SK-N-SH (cell line): ENCODE data around the gene ST7. TPM values are rescaled to one million over a fixed set of nuclear protein-coding genes. Genes with fewer than 3 reads are reported as not detected.

ENCODE experiments used
- CTCF ChIA-PET: fragments of 300-600, 350-600 bp; formaldehyde crosslinking; extraction: SDS; loops from one replicate; lab custom pipeline; 2021; lab: Yijun Ruan, JAX
- POLR2A ChIA-PET: fragments of 350-600 bp; sonication (Branson Sonifier 250); formaldehyde crosslinking; extraction: SDS; loops from one replicate; lab custom pipeline; 2020; ENCODE audit warnings: antibody characterized with exemption, inconsistent platforms; lab: Yijun Ruan, JAX
- DNase-seq: peaks from one replicate; pipeline ENCODE4 v3.0.0; 2012
- H2AFZ ChIP-seq: fragments of 200-600 bp; sonication (generic); 2 replicates; pipeline ENCODE4 v1.8.1; 2016; ENCODE audit warnings: antibody characterized with exemption, mild to moderate bottlenecking, low read depth
- H3F3A ChIP-seq: fragments of 200-600 bp; sonication (generic); replicated peaks from 2 replicates; pipeline ENCODE3; 2016; ENCODE audit warnings: antibody characterized with exemption, mild to moderate bottlenecking; ENCODE audit not compliant: insufficient read depth
- H3K27ac ChIP-seq, 2 experiments: fragments of 200-500 bp in 1 of 2; fragments of 200-600 bp in 1 of 2; sonication (Bioruptor generic) in 1 of 2; sonication (generic), shearing (Covaris generic) in 1 of 2; 2 replicates each; pipeline versions ENCODE4 v1.5.1 to v1.6.1; 2014 to 2016; ENCODE audit warnings: low read depth in 2 of 2, inconsistent platforms in 1 of 2, low read length in 1 of 2, mild to moderate bottlenecking in 1 of 2, mixed read lengths in 1 of 2
- H3K27me3 ChIP-seq: fragments of 200-600 bp; sonication (generic), shearing (Covaris generic); 2 replicates; pipeline ENCODE4 v1.6.1; 2016; ENCODE audit warnings: mixed run types; ENCODE audit not compliant: insufficient read depth
- H3K36me3 ChIP-seq, 2 experiments: fragments of 200-500 bp in 1 of 2; fragments of 200-600 bp in 1 of 2; sonication (Bioruptor generic) in 1 of 2; sonication (generic) in 1 of 2; replicated peaks in 1 of 2; 2 replicates each; pipeline versions ENCODE3 to v1.5.1; 2014 to 2016; ENCODE audit warnings: low read length in 1 of 2, mild to moderate bottlenecking in 1 of 2; ENCODE audit not compliant: insufficient read depth in 2 of 2, control insufficient read depth in 1 of 2
- H3K4me1 ChIP-seq, 2 experiments: fragments of 200-500 bp in 1 of 2; fragments of 200-600 bp in 1 of 2; sonication (Bioruptor generic) in 1 of 2; sonication (generic), shearing (Covaris generic) in 1 of 2; 2 replicates each; pipeline versions ENCODE4 v1.5.1 to v1.6.1; 2014 to 2016; ENCODE audit warnings: low read depth in 1 of 2, low read length in 1 of 2, mixed run types in 1 of 2; ENCODE audit not compliant: insufficient read depth in 2 of 2, control insufficient read depth in 1 of 2
- H3K4me2 ChIP-seq: fragments of 200-600 bp; sonication (generic), shearing (Covaris generic); 2 replicates; pipeline ENCODE4 v1.6.1; 2017; ENCODE audit warnings: mixed run types
- H3K4me3 ChIP-seq, 2 experiments: fragments of 200-500 bp in 1 of 2; fragments of 200-600 bp in 1 of 2; sonication (Bioruptor generic) in 1 of 2; sonication (generic), shearing (Covaris generic) in 1 of 2; 2 replicates each; pipeline versions ENCODE4 v1.5.1 to v1.8.1; 2014 to 2016; ENCODE audit warnings: low read depth in 2 of 2, inconsistent platforms in 1 of 2, low read length in 1 of 2, mild to moderate bottlenecking in 1 of 2, mixed read lengths in 1 of 2, moderate library complexity in 1 of 2
- H3K79me2 ChIP-seq: fragments of 200-600 bp; sonication (generic); 2 replicates; pipeline ENCODE4 v1.8.1; 2017; ENCODE audit warnings: mild to moderate bottlenecking; ENCODE audit not compliant: insufficient read depth
- H3K9ac ChIP-seq: fragments of 200-600 bp; sonication (generic); 2 replicates; pipeline ENCODE4 v1.6.1; 2017; ENCODE audit warnings: mixed run types
- H3K9me2 ChIP-seq: fragments of 200-600 bp; sonication (generic); 2 replicates; pipeline ENCODE4 v1.6.1; 2017; ENCODE audit warnings: mixed run types
- H3K9me3 ChIP-seq: fragments of 200-600 bp; sonication (generic); 2 replicates; pipeline ENCODE4 v1.6.1; 2017; ENCODE audit warnings: mixed run types, mild to moderate bottlenecking, moderate library complexity
- H4K20me1 ChIP-seq: fragments of 200-600 bp; sonication (generic); 2 replicates; pipeline ENCODE4 v1.6.1; 2017; ENCODE audit warnings: mild to moderate bottlenecking, mixed run types; ENCODE audit not compliant: insufficient read depth
- CHD2 ChIP-seq: fragments of 150-350 bp; IDR thresholded peaks from 2 replicates; pipeline ENCODE4 v1.6.1; 2018; ENCODE audit warnings: low read length; ENCODE audit not compliant: partially characterized antibody
- EP300 ChIP-seq, 2 experiments: IDR thresholded peaks; 2 replicates each; pipeline versions ENCODE4 v1.4.0 to v1.6.1; 2012; ENCODE audit warnings: borderline replicate concordance in 1 of 2, low read depth in 1 of 2, low read length in 1 of 2
- FOSL2 ChIP-seq: IDR thresholded peaks from 2 replicates; pipeline ENCODE4 v1.4.0; 2012; ENCODE audit warnings: low read depth, mild to moderate bottlenecking, moderate library complexity, borderline replicate concordance
- FOXJ3 ChIP-seq: sonication (generic); formaldehyde crosslinking; IDR thresholded peaks from 2 replicates; pipeline ENCODE4 v1.5.1; 2020; ENCODE audit warnings: mild to moderate bottlenecking, missing genetic modification reagents
- GATA2 ChIP-seq: sonication (generic); formaldehyde crosslinking; IDR thresholded peaks from 2 replicates; pipeline ENCODE4 v1.5.0; 2020; ENCODE audit warnings: mild to moderate bottlenecking, missing genetic modification reagents
- MXI1 ChIP-seq: IDR thresholded peaks from 2 replicates; pipeline ENCODE4 v1.6.1; 2012; ENCODE audit warnings: mild to moderate bottlenecking, low read depth, low read length, improper control_type of control experiment
- POLR2AphosphoS5 ChIP-seq: IDR thresholded peaks from 2 replicates; pipeline ENCODE4 v1.6.1; 2012; ENCODE audit warnings: low read depth, low read length
- RAD21 ChIP-seq: IDR thresholded peaks from 2 replicates; pipeline ENCODE4 v1.6.1; 2012; ENCODE audit warnings: mild to moderate bottlenecking, low read length
- RCOR1 ChIP-seq: fragments of 150-350 bp; IDR thresholded peaks from 2 replicates; pipeline ENCODE4 v1.6.1; 2017; ENCODE audit warnings: antibody characterized with exemption, low read length
- TCF12 ChIP-seq: IDR thresholded peaks from 2 replicates; pipeline ENCODE4 v1.4.0; 2012
- TEAD4 ChIP-seq: IDR thresholded peaks from 2 replicates; pipeline ENCODE4 v1.4.0; 2012; ENCODE audit warnings: mild to moderate bottlenecking, borderline replicate concordance; ENCODE audit not compliant: insufficient read depth
- YY1 ChIP-seq: IDR thresholded peaks from 2 replicates; pipeline ENCODE4 v1.4.0; 2012; ENCODE audit warnings: low read depth, mild to moderate bottlenecking
- WGBS: methylation state at CpG from one replicate; pipeline ENCODE4 v1.1.6; 2017; ENCODE audit warnings: low lambda C conversion rate; 5-methylcytosine and 5-hydroxymethylcytosine counted together
- polyA plus RNA-seq, 3 experiments: library from polyadenylated mRNA; depleted of rRNA; stranded (reverse); fragments of >200 nt; gene quantifications; 2 replicates each; pipeline ENCODE4 v1.2.3, GENCODE V29; 2012

The ST7 gene
- polyA plus RNA-seq, 1 of the 3 experiments (the other 2 are of a cell fraction) = 23.5 TPM

GRCh38 chr7:117185124-117185523 lies 231.8 kb downstream of the ST7 start:
- TF ChIP-seq FOXJ3 (CRISPR knock-in tag) (no peak), RAD21 (0 out of 2 replicates have a peak, but pooled peaks have one; percentile 5), YY1 (no peak), GATA2 (CRISPR knock-in tag) (peak; percentile 65), EP300 (IDR thresholded peaks at IDR 0.05; ENCODE audit: borderline replicate concordance in 1 of 2, low read depth in 1 of 2, low read length in 1 of 2) (peak in 1 of 2 experiments; percentile 78; a peak in 2 of 4 replicates), POLR2AphosphoS5 (no peak), CHD2 (peak; percentile 25), MXI1 (peak; percentile 32; the same call in 1 of the 2 replicates), RCOR1 (peak; percentile 67)
- no peaks in the 10 kb centered on the region for H4K20me1 ChIP-seq
- no peak overlapping the region for H3K9ac ChIP-seq
- ChIA-PET CTCF (interaction anchor here (2.0 kb wide), 1 partner anchor 57 kb away, joined by 7 read pairs; no protein-coding TSS in a partner anchor), POLR2A (no interaction called here)
- H3F3A ChIP-seq = peaks cover 7% of the 10 kb centered on the region
- no peaks in the 10 kb centered on the region for H3K79me2 ChIP-seq
- no peak overlapping the region for H2AFZ ChIP-seq
- H3K9me3 ChIP-seq = no peaks in the 10 kb centered on the region
- H3K9me2 ChIP-seq = no peaks in the 10 kb centered on the region
- peaks cover 0 to 14% of the 10 kb centered on the region in 2 experiments for H3K36me3 ChIP-seq
- DNase-seq = peak; percentile 27
- no peak overlapping the region for H3K4me3 ChIP-seq
- peak overlapping the region in 1 of 2 experiments; percentile 83; a peak in 2 of 4 replicates for H3K27ac ChIP-seq
- WGBS = 84% methylated on average over 3 of the region's 3 CpGs
- no peaks in the 10 kb centered on the region for H3K27me3 ChIP-seq
- H3K4me1 ChIP-seq = peaks cover 9 to 23% of the 10 kb centered on the region in 2 experiments; a peak in 3 of 4 replicates
- no peak overlapping the region for H3K4me2 ChIP-seq

DNA sequence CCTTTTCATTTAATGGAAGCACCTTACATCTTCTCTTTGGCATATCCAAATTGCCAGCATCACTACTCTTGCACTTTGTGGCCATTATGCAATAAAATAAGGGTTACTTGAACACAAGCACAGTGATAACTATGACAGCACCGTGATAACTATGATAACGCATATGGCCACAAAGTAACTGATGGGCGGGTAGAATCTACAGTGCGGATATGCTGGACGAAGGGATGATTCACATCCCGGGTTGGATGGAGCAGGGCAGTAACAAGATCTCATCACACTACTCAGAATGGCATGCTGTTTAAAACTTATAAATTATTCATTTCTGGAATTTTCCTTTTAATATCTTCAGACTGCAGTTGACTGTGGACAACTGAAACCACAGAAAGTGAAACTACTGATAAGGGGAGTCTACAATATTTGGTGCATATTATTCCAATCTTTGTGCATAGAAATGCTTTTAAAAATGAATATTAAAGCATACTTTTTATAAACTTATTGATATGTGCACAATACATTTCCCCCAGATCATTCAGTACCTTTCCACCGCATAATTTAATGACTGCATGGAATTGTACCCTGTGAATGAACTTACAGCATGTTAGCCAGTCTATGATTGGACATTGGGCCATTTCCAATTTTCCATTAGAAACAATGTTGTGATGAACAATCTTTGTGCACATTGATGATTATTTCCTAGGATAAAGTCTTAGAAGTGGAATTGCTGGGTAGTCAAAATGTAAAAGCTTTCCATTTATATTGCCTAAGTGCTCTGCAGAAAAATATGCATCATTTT lies 233.1 kb downstream of the ST7 start:
- no peak overlapping the region for H3K9ac ChIP-seq
- CTCF ChIA-PET = interaction anchor here (0.7 to 1.5 kb wide), 2 partner anchors 26 to 59 kb away, joined by 3 to 4 read pairs; no protein-coding TSS in a partner anchor
- peaks cover 9 to 23% of the 10 kb centered on the region in 2 experiments; a peak in 3 of 4 replicates for H3K4me1 ChIP-seq
- no peaks in the 10 kb centered on the region for H3K9me2 ChIP-seq
- H3K4me2 ChIP-seq = peak overlapping the region; percentile 0; the same call in 1 of the 2 replicates
- H3K79me2 ChIP-seq = no peaks in the 10 kb centered on the region
- H3K9me3 ChIP-seq = no peaks in the 10 kb centered on the region
- TF ChIP-seq FOSL2 (peak; percentile 44; the same call in 1 of the 2 replicates), TEAD4 (no peak), TCF12 (0 out of 2 replicates have a peak, but pooled peaks have one; percentile 13)
- H3K27me3 ChIP-seq = no peaks in the 10 kb centered on the region
- DNase-seq = no peak
- no peak overlapping the region for H2AFZ ChIP-seq
- H3F3A ChIP-seq = peaks cover 7% of the 10 kb centered on the region
- no peak overlapping the region; a peak in 1 of 4 replicates for H3K4me3 ChIP-seq
- no peaks in the 10 kb centered on the region for H4K20me1 ChIP-seq
- H3K36me3 ChIP-seq = peaks cover 9 to 26% of the 10 kb centered on the region in 2 experiments
- POLR2A ChIA-PET = no interaction called here
- WGBS = 86% methylated on average over 7 of the region's 7 CpGs
- peak overlapping the region in 1 of 2 experiments; percentile 17; a peak in 2 of 4 replicates for H3K27ac ChIP-seq
